Measurements from ENCODE around the gene APOA4.

The APOA4 gene

GRCh38 chr11:116773203-116774097 is 49.7 kb downstream of the APOA4 start:
- no peak for DNase-seq

DNA sequence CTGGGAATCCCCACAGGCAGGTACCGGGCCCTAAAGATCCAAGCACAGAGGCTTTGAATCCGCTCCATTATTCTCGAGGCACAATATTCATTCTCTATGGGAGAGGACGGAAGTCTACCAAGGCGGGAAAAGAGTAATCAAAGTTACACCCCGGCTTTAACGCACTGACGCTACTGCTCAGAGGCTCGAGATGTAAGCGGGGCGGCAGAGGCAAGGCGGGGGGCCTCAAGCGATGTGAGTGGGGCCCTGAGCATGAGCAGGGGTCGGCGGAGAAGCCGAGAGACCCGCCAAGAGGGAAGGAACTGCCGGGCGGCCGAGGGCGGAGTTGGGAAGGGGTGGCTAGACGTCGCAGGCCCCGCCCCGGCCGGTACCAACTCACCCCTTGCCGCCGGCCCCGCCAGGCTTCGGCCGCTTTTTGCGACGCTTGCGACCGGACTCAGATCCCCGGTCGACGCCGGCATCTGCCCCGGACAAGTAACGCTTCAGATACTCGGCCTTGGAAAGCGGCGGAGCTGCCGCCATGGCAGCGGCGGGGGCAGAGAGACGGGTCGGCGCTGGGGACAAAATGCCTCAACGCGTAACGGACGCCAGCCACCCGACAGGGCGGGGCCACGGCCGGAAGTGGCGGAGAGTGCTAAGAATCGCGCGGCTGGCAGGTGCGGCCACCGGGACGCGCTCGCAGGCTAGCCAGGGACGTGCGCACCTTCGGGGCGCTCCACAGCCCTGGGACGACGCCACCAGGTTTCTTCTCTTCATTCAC is 50.5 kb downstream of the APOA4 start, which contains the start of gene BUD13:
TSS of gene BUD13 (minus strand) at position 545 of the 760 bp plus-strand sequence. CDS start at position 522, 23 bp downstream.
- peak; percentile 93 for DNase-seq

DNA sequence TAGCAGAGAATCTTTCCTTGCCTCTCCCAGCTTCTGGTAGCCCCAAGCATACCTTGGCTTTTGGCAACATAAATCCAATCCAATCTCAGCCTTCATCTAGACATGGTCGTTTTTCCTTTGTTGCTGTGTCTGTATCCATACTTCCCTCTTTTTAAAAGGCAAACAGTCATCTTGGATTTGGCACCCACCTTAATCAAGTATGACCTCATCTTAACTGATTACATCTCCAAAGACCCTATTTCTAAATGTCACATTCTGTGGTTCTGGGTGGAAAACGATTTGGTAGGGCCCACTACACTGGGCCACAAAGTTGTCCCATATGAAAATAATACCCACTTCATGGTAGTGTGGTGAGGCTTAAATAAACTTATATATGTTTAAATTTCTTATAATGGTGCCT is 51.2 kb downstream of the APOA4 start:
- no peak for DNase-seq

Measured in CD4-positive, alpha-beta T cell treated with Interleukin-4 for 4 hours (primary cell).